B cell (primary cell): ENCODE measurements around the gene SPN.

Source experiments
- CTCF ChIP-seq: fragments of 200-600 bp; IDR thresholded peaks from one replicate; pipeline ENCODE4 v1.8.0; 2022; ENCODE audit warnings: antibody characterized with exemption, mild to moderate bottlenecking
- EZH2 ChIP-seq: IDR thresholded peaks from 2 replicates; pipeline ENCODE4 v1.6.1; 2012; ENCODE audit warnings: borderline replicate concordance, low read depth, mild to moderate bottlenecking, moderate library complexity, low read length; ENCODE audit not compliant: insufficient read depth, poor library complexity, severe bottlenecking

- no peak for TF ChIP-seq CTCF
- TF ChIP-seq EZH2: no peak
These were observed 35.0 kb downstream of the SPN start for GRCh38 chr16:29698042-29698441.
